OCI-LY7 (cell line): ENCODE results near the gene SEMA4D. TPM values are rescaled to one million over a fixed set of nuclear protein-coding genes. Genes with fewer than 3 reads are reported as not detected.

ENCODE experiments used
- BruUV-seq: library from RNA; stranded (reverse); fragments of 400-500 nt; replicated peaks from 2 replicates; lab custom pipeline; 2021; lab: Mats Ljungman, UMichigan
- CTCF ChIA-PET: fragments of 300-600 bp; sonication (Branson Sonifier 250); formaldehyde crosslinking; loops from one replicate; lab custom pipeline; 2022; ENCODE audit warnings: antibody characterized with exemption; ENCODE audit not compliant: unreplicated experiment; lab: Charles Lee
- POLR2A ChIA-PET: fragments of 300-600 bp; sonication (Branson Sonifier 250); formaldehyde crosslinking; loops from one replicate; lab custom pipeline; 2022; ENCODE audit warnings: antibody characterized with exemption; lab: Charles Lee
- DNase-seq: peaks from one replicate; pipeline ENCODE4 v3.0.0-alpha.2; 2015; ENCODE audit warnings: low spot score
- H2AFZ ChIP-seq: fragments of 200-600 bp; sonication (generic), shearing (Covaris generic); 2 replicates; pipeline ENCODE4 v1.6.1; 2014; ENCODE audit warnings: mild to moderate bottlenecking, antibody characterized with exemption, low read length, moderate library complexity
- H3K27ac ChIP-seq: fragments of 200-600 bp; sonication (generic); 2 replicates; pipeline ENCODE4 v1.5.1; 2014; ENCODE audit warnings: mixed run types, low read depth, mild to moderate bottlenecking, moderate library complexity, low read length, inconsistent platforms; ENCODE audit not compliant: poor library complexity, severe bottlenecking
- H3K36me3 ChIP-seq: fragments of 200-600 bp; sonication (generic); 2 replicates; pipeline ENCODE4 v1.6.1; 2014; ENCODE audit warnings: mild to moderate bottlenecking, antibody characterized with exemption, low read length, moderate library complexity, mixed read lengths; ENCODE audit not compliant: insufficient read depth
- H3K4me1 ChIP-seq: fragments of 200-600 bp; sonication (generic); 2 replicates; pipeline ENCODE4 v1.5.1; 2014; ENCODE audit warnings: mild to moderate bottlenecking, low read length; ENCODE audit not compliant: insufficient read depth, poor library complexity, severe bottlenecking
- H3K4me2 ChIP-seq: fragments of 200-600 bp; sonication (generic); 2 replicates; pipeline ENCODE4 v1.6.1; 2014; ENCODE audit warnings: mild to moderate bottlenecking, low read length
- H3K4me3 ChIP-seq: fragments of 200-600 bp; sonication (generic); 2 replicates; pipeline ENCODE4 v1.5.1; 2014; ENCODE audit warnings: mild to moderate bottlenecking, low read depth, low read length; ENCODE audit not compliant: poor library complexity, severe bottlenecking
- H3K79me2 ChIP-seq: fragments of 200-600 bp; sonication (generic); 2 replicates; pipeline ENCODE4 v1.6.1; 2016; ENCODE audit warnings: low read depth, mild to moderate bottlenecking, low read length, moderate library complexity, mixed read lengths; ENCODE audit not compliant: insufficient read depth
- H3K9me2 ChIP-seq: fragments of 200-600 bp; sonication (generic); 2 replicates; pipeline ENCODE4 v1.6.1; 2016; ENCODE audit warnings: mild to moderate bottlenecking, low read length, mixed read lengths; ENCODE audit not compliant: insufficient read depth
- H3K9me3 ChIP-seq: fragments of 200-600 bp; sonication (generic); 2 replicates; pipeline ENCODE4 v1.6.1; 2014; ENCODE audit warnings: mild to moderate bottlenecking, mixed run types, low read length, mixed read lengths
- H4K20me1 ChIP-seq: fragments of 200-600 bp; sonication (generic); 2 replicates; pipeline ENCODE4 v1.6.1; 2014; ENCODE audit warnings: mild to moderate bottlenecking, antibody characterized with exemption, low read length, moderate library complexity, mixed read lengths; ENCODE audit not compliant: insufficient read depth
- CTCF ChIP-seq: fragments of 200-600 bp; sonication (generic); conservative IDR thresholded peaks from 2 replicates; pipeline ENCODE4 v1.5.1; 2014; ENCODE audit warnings: mild to moderate bottlenecking, antibody characterized with exemption, low read length, moderate library complexity, mixed read lengths
- EZH2phosphoT487 ChIP-seq: fragments of 200-600 bp; sonication (generic); IDR thresholded peaks from 2 replicates; pipeline ENCODE4 v1.6.1; 2018; ENCODE audit warnings: low read depth, borderline replicate concordance, mild to moderate bottlenecking, mixed run types, antibody characterized with exemption, low read length, moderate library complexity, mixed read lengths
- intact Hi-C: fragments of 100-400 bp; cut with micrococcal nuclease; formaldehyde crosslinking; loops from one replicate; pipeline ENCODE4 v1.10.0; 2022; ENCODE audit not compliant: unreplicated experiment
- total RNA-seq, 2 experiments: library from RNA; depleted of rRNA in 1 of 2; stranded (reverse); fragments of >200 nt in 1 of 2; shearing (Covaris generic) in 1 of 2; gene quantifications; 2 replicates each; pipeline ENCODE4 v1.2.3, GENCODE V29; 2014 to 2022

The SEMA4D gene
- total RNA-seq, 2 experiments from 2014 or later: 28.5 to 60.5 TPM

DNA sequence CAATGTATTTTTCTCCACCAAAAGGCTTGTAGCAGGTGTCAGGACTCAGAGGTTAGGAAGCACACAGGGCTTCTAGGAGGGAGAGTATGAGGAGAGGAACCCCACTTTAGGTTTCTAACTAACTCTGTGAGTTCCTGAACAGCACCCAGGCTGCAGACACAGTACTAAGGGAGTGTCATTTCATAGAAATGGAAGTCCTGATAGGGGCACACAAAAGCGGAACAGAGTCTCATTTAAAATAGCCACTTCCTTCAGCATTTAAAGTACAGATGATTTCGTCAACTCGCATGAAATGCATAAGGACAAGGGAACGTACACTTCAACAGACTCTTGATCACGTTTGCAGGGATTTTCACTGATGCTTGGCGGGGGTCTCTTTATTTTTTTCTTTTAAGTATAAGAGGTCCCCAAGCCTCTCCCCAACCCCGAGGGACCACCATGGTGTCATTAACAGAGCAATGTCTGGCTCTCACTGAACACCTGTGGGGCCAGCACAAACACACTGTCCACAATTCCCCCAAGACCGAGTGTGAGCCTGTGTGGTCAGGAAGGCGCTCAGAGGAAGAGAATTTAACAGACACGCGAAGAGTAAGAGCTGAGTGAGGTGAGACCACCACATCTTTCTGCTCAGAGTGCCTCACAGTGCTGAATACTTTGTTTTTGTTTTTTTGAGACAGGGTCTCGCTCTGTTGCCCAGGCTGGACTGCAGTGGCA is 97.4 kb downstream of the SEMA4D start:
- H3K4me1 ChIP-seq: peaks cover 33% of the 10 kb centered on the region
- H3K4me3 ChIP-seq: peak overlapping the region; percentile 24
- H3K79me2 ChIP-seq: no peaks in the 10 kb centered on the region
- 0 out of 2 replicates have a peak, but pooled peaks cover 5% of the 10 kb centered on the region for H4K20me1 ChIP-seq
- POLR2A ChIA-PET: interaction anchor here (1.0 to 1.8 kb wide), 3 partner anchors 10 to 26 kb away, joined by 3 to 7 read pairs (median 5); no protein-coding TSS in a partner anchor
- peak overlapping the region; percentile 63 for H3K4me2 ChIP-seq
- no peak for TF ChIP-seq EZH2phosphoT487
- TF ChIP-seq CTCF: no peak
- intact Hi-C loops: no loop called here
- peaks cover 17% of the 10 kb centered on the region for H3K36me3 ChIP-seq
- CTCF ChIA-PET: no interaction called here
- H3K9me2 ChIP-seq: no peaks in the 10 kb centered on the region
- H3K27ac ChIP-seq: peak overlapping the region; percentile 34
- no TSS peak for BruUV-seq
- H2AFZ ChIP-seq: no peak overlapping the region
- DNase-seq: peak; percentile 82
- no peaks in the 10 kb centered on the region for H3K9me3 ChIP-seq

DNA sequence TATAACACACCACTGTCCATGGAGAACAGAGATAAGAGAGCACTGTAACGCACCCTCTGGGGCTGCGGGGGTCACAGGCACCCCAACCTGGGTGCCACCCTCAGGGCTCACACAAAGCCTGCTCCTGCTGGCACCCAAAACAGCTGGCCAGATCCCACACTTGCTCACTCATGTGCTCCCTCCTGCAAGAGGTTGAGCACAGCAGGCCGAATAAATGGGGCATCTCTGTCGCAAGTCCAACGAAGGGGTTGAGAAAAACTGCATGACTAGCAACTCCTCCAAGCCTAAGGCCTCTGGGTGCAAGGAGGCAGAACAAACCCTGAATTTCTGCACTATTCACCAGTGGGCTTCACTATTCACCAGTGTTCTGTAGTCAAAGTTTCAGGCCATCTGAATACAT is 99.3 kb downstream of the SEMA4D start:
- ChIA-PET POLR2A (no interaction called here), CTCF (no interaction called here)
- Histone ChIP-seq H3K4me1 (peaks cover 19% of the 10 kb centered on the region), H3K4me3 (no peak overlapping the region), H3K36me3 (peaks cover 17% of the 10 kb centered on the region), H4K20me1 (0 out of 2 replicates have a peak, but pooled peaks cover 5% of the 10 kb centered on the region), H2AFZ (no peak overlapping the region), H3K27ac (no peak overlapping the region), H3K9me3 (no peaks in the 10 kb centered on the region), H3K9me2 (no peaks in the 10 kb centered on the region), H3K4me2 (no peak overlapping the region), H3K79me2 (no peaks in the 10 kb centered on the region)
- TF ChIP-seq CTCF (no peak), EZH2phosphoT487 (no peak)
- DNase-seq: no peak
- intact Hi-C loops: no loop called here
- no TSS peak for BruUV-seq

GRCh38 chr9:89397471-89397870 is 100.4 kb downstream of the SEMA4D start:
- Histone ChIP-seq H3K4me3 (no peak overlapping the region), H3K9me3 (no peaks in the 10 kb centered on the region), H3K4me1 (peaks cover 19% of the 10 kb centered on the region), H3K79me2 (no peaks in the 10 kb centered on the region), H3K36me3 (peaks cover 28% of the 10 kb centered on the region), H2AFZ (no peak overlapping the region), H3K4me2 (no peak overlapping the region), H4K20me1 (0 out of 2 replicates have a peak, but pooled peaks cover 5% of the 10 kb centered on the region), H3K9me2 (no peaks in the 10 kb centered on the region), H3K27ac (no peak overlapping the region)
- ChIA-PET POLR2A (no interaction called here), CTCF (no interaction called here)
- TF ChIP-seq EZH2phosphoT487: no peak
- no peak for TF ChIP-seq CTCF
- intact Hi-C loops: no loop called here
- DNase-seq: no peak
- no TSS peak for BruUV-seq
